Suppressor macrophage treated with lipopolysaccharide for 1 hour (primary cell): Measurements from ENCODE around the gene FAM200B.

ENCODE experiments used
- DNase-seq, 3 donors: peaks; one replicate each; pipeline ENCODE4 v3.0.0-alpha.2; 2020 to 2022

The FAM200B gene

DNA sequence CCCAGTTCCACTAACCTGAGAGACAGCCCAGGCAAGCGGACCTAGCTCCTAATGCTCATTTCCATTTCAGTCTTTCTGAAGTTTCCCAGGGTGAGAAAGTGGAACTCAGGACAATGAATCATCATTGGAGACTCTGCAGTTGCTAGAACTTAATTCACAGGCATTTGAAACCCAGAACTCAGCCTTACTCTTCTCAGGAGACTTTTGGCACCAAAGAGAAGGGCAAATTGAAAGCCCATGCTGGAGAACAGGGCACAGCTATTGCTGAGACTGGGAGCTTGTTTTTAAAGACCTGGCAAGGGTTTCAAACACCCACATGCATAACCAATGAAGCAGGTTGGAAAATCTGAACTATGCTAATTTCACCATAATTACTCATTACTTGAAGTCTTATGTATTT, 57.2 kb downstream of the FAM200B start:
- peak; percentile 60 to 76 (median 69) for DNase-seq
